Esophagus squamous epithelium (tissue), 4 donors: Measurements from ENCODE around the gene LRP1.

Experiments used
- CTCF ChIP-seq, 6 experiments: fragments of 450-650 bp in 4 of 6; fragments of 200-600 bp in 2 of 6; sonication (generic) in 2 of 6; IDR thresholded peaks; one replicate each; pipeline ENCODE4 v1.5.1; 2016 to 2019; ENCODE audit warnings: antibody characterized with exemption in 6 of 6, mild to moderate bottlenecking in 4 of 6, moderate library complexity in 4 of 6
- POLR2A ChIP-seq, 4 donors: fragments of 450-650 bp; IDR thresholded peaks; one replicate each; pipeline ENCODE4 v1.6.1; 2017; ENCODE audit warnings: antibody characterized with exemption in 4 of 4, mild to moderate bottlenecking in 4 of 4, moderate library complexity in 3 of 4

DNA sequence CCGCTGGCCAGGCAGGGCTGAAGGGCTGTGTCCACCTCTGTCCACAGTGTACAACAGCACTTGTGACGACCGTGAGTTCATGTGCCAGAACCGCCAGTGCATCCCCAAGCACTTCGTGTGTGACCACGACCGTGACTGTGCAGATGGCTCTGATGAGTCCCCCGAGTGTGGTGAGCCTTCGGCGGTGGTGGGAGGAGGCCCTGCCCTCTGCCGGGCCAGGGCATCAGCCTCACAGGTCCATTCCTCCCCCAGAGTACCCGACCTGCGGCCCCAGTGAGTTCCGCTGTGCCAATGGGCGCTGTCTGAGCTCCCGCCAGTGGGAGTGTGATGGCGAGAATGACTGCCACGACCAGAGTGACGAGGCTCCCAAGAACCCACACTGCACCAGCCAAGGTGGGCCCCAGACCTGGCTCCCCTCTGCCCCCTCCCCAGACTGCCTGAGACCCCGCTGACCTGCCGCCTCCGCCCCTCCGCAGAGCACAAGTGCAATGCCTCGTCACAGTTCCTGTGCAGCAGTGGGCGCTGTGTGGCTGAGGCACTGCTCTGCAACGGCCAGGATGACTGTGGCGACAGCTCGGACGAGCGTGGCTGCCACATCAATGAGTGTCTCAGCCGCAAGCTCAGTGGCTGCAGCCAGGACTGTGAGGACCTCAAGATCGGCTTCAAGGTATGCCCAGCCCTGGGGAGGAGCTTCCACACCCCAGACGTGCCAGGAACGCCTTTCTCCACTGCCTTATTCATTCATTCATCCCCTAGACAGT is 67.5 kb downstream of the LRP1 start:
- TF ChIP-seq CTCF (IDR thresholded peaks at IDR 0.05), result no peak
- no peak for TF ChIP-seq POLR2A (IDR thresholded peaks at IDR 0.05)
